ENCODE data around the gene PARD3. TPM values are rescaled to one million over a fixed set of nuclear protein-coding genes. Genes with fewer than 3 reads are reported as not detected.

Gene PARD3
- total RNA-seq, 1 donor from 2014 or later = 68.5 TPM

DNA sequence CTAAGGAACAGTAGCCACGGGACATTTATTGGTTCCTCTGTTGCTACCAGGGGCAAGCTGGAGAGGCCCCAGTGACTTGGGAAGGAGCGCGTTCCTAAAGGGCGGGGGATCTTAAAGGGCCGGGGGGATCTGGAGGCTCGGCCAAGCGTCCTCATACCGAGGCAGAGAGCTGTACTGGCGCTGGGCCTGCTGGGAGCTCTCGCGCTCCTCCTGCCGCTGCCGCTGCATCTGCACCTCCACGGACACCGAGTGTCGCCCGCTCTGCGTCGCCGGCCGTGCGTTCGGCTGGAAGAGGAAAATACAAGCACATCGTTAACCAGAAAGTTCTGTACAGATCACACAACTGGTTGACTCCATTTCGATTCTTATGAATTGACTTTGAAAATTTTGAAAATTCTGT is 695.6 kb downstream of the PARD3 start:
- no peak for DNase-seq (ENCODE audit: low read depth)

GRCh38 chr10:34116681-34117271 is 698.3 kb downstream of the PARD3 start:
- no peak for DNase-seq (ENCODE audit: low read depth)

DNA sequence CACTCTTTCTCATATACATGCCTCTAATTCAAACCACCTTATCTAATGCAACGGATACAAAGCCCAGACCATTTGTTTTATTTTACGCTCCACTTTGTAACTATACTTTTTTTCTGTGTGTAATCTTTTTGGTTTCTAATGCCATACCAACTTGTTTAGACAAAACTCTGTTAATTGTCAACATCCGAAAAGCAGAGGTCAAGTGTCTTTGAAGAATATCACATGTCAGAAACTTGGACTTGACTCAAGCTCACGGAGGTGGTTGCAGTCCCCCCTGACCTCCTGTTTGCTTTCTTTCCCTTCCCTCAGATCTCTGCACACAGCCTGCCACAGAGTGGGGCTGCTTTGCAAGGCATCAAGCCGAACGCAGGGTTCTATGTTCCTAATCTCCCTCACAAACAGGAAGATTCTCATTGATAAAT is 698.9 kb downstream of the PARD3 start:
- no peak for DNase-seq (ENCODE audit: low read depth)

- DNase-seq (ENCODE audit: low read depth) = no peak
Measured at GRCh38 chr10:34114914-34115313, 700.2 kb downstream of the PARD3 start.

GRCh38 chr10:34113504-34114225 is 701.4 kb downstream of the PARD3 start:
- no peak for DNase-seq (ENCODE audit: low read depth)

- no peak for DNase-seq (ENCODE audit: low read depth)
Measured at GRCh38 chr10:34112171-34112782, 702.8 kb downstream of the PARD3 start.

GRCh38 chr10:34111179-34111578 is 703.9 kb downstream of the PARD3 start:
- DNase-seq (ENCODE audit: low read depth) = no peak

GRCh38 chr10:34109952-34110702 is 705.0 kb downstream of the PARD3 start:
- DNase-seq (ENCODE audit: low read depth) = no peak

- no peak for DNase-seq (ENCODE audit: low read depth)
Measured at GRCh38 chr10:34109495-34109894, 705.6 kb downstream of the PARD3 start.

DNA sequence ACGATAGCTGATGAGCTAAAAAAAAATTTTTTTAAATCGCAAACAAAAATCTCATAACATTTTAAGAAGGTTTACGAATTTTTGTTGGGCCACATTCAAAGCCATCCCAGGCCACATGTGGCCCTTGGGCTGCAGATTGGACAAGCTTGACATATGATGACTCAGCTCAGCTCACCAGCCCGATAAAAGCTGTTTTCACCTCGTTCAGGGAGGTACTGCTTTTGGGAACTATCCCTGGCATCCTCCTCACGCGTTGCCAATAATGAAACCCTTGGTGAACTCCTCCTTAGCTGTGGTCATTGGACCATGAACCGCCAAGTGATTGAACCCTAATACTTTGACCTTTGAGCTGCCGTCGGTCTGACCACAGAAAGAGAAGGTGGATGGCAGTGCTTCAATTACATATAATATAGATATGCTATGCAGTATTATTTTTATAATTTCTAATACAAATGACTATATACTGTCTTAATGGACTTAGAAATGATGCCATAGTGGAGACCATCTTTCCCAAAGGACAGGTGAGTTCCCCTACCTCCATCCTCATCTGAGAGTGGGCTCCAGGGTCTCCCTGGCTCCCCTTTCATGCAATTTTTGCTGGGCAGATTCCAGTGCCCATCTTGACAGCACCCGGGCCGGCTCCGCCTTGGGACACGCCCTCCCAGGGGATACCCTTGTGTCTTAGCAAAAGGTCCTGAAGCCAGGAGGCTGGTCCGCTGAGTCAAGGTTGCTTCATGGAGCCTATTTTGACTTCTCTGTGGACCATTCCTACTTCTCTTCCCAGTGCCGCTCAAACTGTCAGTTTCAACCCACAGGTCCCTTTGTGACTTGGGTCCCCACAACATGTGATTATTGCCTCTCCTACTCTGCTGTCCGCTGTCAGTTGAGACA is 707.2 kb downstream of the PARD3 start:
- no peak for DNase-seq (ENCODE audit: low read depth)

GRCh38 chr10:34106356-34106885 is 708.7 kb downstream of the PARD3 start:
- no peak for DNase-seq (ENCODE audit: low read depth)

DNA sequence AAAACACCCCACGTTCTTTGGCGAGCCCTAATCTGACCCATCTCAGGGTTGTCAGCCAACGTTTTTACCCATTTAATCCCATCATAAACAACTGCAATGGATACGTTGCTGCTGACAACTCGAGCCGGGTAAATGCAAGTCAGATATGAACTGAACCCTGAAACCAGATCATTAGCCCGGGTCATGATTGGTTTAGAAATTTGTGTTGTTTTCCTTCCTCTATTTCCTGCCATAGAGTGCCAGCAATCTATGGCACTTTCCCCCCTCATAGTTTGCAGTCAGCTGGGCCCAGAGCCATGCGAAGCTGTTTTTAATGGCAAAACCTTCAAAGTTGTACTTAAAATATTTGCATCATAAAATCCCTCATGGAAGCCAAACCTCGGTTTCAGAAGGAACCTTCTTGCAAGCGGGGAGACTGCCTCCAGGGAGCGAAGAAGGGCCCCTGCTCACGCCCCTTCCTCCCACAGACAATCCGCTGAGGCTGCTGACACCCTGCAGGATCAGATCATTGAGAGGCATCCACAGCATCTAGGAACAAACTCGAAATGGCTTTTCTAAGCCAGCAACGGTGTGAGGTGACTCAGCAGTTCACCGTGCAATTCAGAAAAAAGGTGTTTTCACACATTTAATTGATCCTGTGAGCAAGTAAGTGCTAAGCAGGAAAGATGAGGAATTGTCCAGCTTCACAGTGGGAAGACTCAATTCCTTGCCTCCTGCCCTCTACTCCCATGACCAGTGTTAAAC is 710.1 kb downstream of the PARD3 start:
- DNase-seq (ENCODE audit: low read depth) = no peak

GRCh38 chr10:34102893-34103506 is 712.1 kb downstream of the PARD3 start:
- peak; percentile 25 for DNase-seq (ENCODE audit: low read depth)

GRCh38 chr10:34102237-34102673 is 712.8 kb downstream of the PARD3 start:
- DNase-seq (ENCODE audit: low read depth) = peak; percentile 39

GRCh38 chr10:34101001-34101400 is 714.1 kb downstream of the PARD3 start:
- no peak for DNase-seq (ENCODE audit: low read depth)

GRCh38 chr10:34098821-34099567 is 716.1 kb downstream of the PARD3 start:
- DNase-seq (ENCODE audit: low read depth) = no peak

DNA sequence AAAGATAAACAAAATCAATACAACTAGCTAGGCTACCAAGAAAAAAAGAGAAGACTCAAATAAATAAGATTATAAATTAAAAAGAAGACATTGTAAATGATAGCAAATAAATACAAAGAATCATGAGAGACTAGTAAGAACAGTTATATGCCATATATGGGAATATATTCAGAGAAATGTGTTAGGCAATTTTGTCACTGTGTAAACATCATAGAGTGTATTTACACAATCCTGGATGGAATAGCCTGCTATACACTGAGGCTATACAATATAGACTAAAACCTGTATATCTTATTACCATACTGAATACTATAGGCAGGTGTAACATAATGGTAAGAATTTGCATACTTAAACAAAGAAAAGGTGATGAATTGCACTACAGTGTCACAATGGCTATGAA is 717.4 kb downstream of the PARD3 start:
- no peak for DNase-seq (ENCODE audit: low read depth)

GRCh38 chr10:34094961-34095360 is 720.1 kb downstream of the PARD3 start:
- DNase-seq (ENCODE audit: low read depth) = no peak
